Measurements from ENCODE around the gene GYPB. TPM values are rescaled to one million over a fixed set of nuclear protein-coding genes. Genes with fewer than 3 reads are reported as not detected.
"Not testable (repeated sequence)": the region's sequence is repeated elsewhere in the genome, so short reads cannot be mapped to it uniquely, and the experiment has no call there.

The GYPB gene
- polyA plus RNA-seq, 1 experiment, result not detected

GRCh38 chr4:143990717-143991116 is 28.5 kb downstream of the GYPB start:
- CTCF ChIA-PET; POLR2A ChIA-PET; H3K27ac ChIP-seq (ENCODE audit: low read depth, low read length): not testable (repeated sequence)

GRCh38 chr4:143986180-143986579 is 33.0 kb downstream of the GYPB start:
- no peak for TF ChIP-seq CTCF (IDR thresholded peaks at IDR 0.05; ENCODE audit: low read depth, low read length)
- Histone ChIP-seq H3K4me3 (ENCODE audit: low read depth, low read length) (no peak overlapping the region), H3K27ac (ENCODE audit: low read depth, low read length) (no peak overlapping the region), H3K9me3 (ENCODE audit: control insufficient read depth, insufficient read depth, low read length) (no peaks in the 10 kb centered on the region), H3K27me3 (ENCODE audit: control insufficient read depth, insufficient read depth, low read length) (no peaks in the 10 kb centered on the region)
- CTCF ChIA-PET, result no interaction called here
- POLR2A ChIA-PET, result no interaction called here
- DNase-seq (ENCODE audit: low read depth, low spot score), result no peak

More at GRCh38 chr4:143990717-143991116, 28.5 kb downstream of the GYPB start:
- not testable (repeated sequence) for H3K4me3 ChIP-seq (ENCODE audit: low read depth, low read length); H3K27me3 ChIP-seq (ENCODE audit: control insufficient read depth, insufficient read depth, low read length); DNase-seq (ENCODE audit: low read depth, low spot score); H3K9me3 ChIP-seq (ENCODE audit: control insufficient read depth, insufficient read depth, low read length)

- H3K27ac ChIP-seq (ENCODE audit: low read depth, low read length); H3K4me3 ChIP-seq (ENCODE audit: low read depth, low read length); H3K27me3 ChIP-seq (ENCODE audit: control insufficient read depth, insufficient read depth, low read length); POLR2A ChIA-PET; CTCF ChIA-PET; H3K9me3 ChIP-seq (ENCODE audit: control insufficient read depth, insufficient read depth, low read length); DNase-seq (ENCODE audit: low read depth, low spot score): not testable (repeated sequence)
Measured at GRCh38 chr4:143980776-143981175, 38.4 kb downstream of the GYPB start.

- POLR2A ChIA-PET; H3K4me3 ChIP-seq (ENCODE audit: low read depth, low read length); H3K27ac ChIP-seq (ENCODE audit: low read depth, low read length); H3K27me3 ChIP-seq (ENCODE audit: control insufficient read depth, insufficient read depth, low read length); DNase-seq (ENCODE audit: low read depth, low spot score); CTCF ChIA-PET; H3K9me3 ChIP-seq (ENCODE audit: control insufficient read depth, insufficient read depth, low read length): not testable (repeated sequence)
Measured at GRCh38 chr4:143975527-143975926, 43.7 kb downstream of the GYPB start.

- POLR2A ChIA-PET; DNase-seq (ENCODE audit: low read depth, low spot score); H3K9me3 ChIP-seq (ENCODE audit: control insufficient read depth, insufficient read depth, low read length); CTCF ChIA-PET; H3K4me3 ChIP-seq (ENCODE audit: low read depth, low read length); H3K27ac ChIP-seq (ENCODE audit: low read depth, low read length); H3K27me3 ChIP-seq (ENCODE audit: control insufficient read depth, insufficient read depth, low read length): not testable (repeated sequence)
Measured at GRCh38 chr4:143974021-143974420, 45.2 kb downstream of the GYPB start.

GRCh38 chr4:143961075-143961474 is 58.1 kb downstream of the GYPB start:
- ChIA-PET CTCF (no interaction called here), POLR2A (no interaction called here)
- Histone ChIP-seq H3K4me3 (ENCODE audit: low read depth, low read length) (no peak overlapping the region), H3K9me3 (ENCODE audit: control insufficient read depth, insufficient read depth, low read length) (no peaks in the 10 kb centered on the region), H3K27me3 (ENCODE audit: control insufficient read depth, insufficient read depth, low read length) (no peaks in the 10 kb centered on the region), H3K27ac (ENCODE audit: low read depth, low read length) (no peak overlapping the region)
- TF ChIP-seq CTCF (IDR thresholded peaks at IDR 0.05; ENCODE audit: low read depth, low read length), result no peak
- DNase-seq (ENCODE audit: low read depth, low spot score), result no peak

GRCh38 chr4:143955306-143955705 is 63.9 kb downstream of the GYPB start:
- H3K4me3 ChIP-seq (ENCODE audit: low read depth, low read length); CTCF ChIA-PET; POLR2A ChIA-PET; DNase-seq (ENCODE audit: low read depth, low spot score); H3K27me3 ChIP-seq (ENCODE audit: control insufficient read depth, insufficient read depth, low read length); H3K9me3 ChIP-seq (ENCODE audit: control insufficient read depth, insufficient read depth, low read length); H3K27ac ChIP-seq (ENCODE audit: low read depth, low read length): not testable (repeated sequence)

GRCh38 chr4:143951458-143951972 is 67.7 kb downstream of the GYPB start:
- H3K27ac ChIP-seq (ENCODE audit: low read depth, low read length); H3K27me3 ChIP-seq (ENCODE audit: control insufficient read depth, insufficient read depth, low read length); DNase-seq (ENCODE audit: low read depth, low spot score); H3K4me3 ChIP-seq (ENCODE audit: low read depth, low read length); POLR2A ChIA-PET; H3K9me3 ChIP-seq (ENCODE audit: control insufficient read depth, insufficient read depth, low read length); CTCF ChIA-PET: not testable (repeated sequence)

- not testable (repeated sequence) for DNase-seq (ENCODE audit: low read depth, low spot score)
Measured at GRCh38 chr4:143950967-143951366, 68.2 kb downstream of the GYPB start.

GRCh38 chr4:143950185-143950584 is 69.0 kb downstream of the GYPB start:
- H3K4me3 ChIP-seq (ENCODE audit: low read depth, low read length); H3K27me3 ChIP-seq (ENCODE audit: control insufficient read depth, insufficient read depth, low read length); CTCF ChIA-PET; H3K9me3 ChIP-seq (ENCODE audit: control insufficient read depth, insufficient read depth, low read length); DNase-seq (ENCODE audit: low read depth, low spot score); H3K27ac ChIP-seq (ENCODE audit: low read depth, low read length); POLR2A ChIA-PET: not testable (repeated sequence)

More at GRCh38 chr4:143950967-143951366, 68.2 kb downstream of the GYPB start:
- H3K27ac ChIP-seq (ENCODE audit: low read depth, low read length); H3K4me3 ChIP-seq (ENCODE audit: low read depth, low read length); H3K27me3 ChIP-seq (ENCODE audit: control insufficient read depth, insufficient read depth, low read length); H3K9me3 ChIP-seq (ENCODE audit: control insufficient read depth, insufficient read depth, low read length); POLR2A ChIA-PET: not testable (repeated sequence)
- CTCF ChIA-PET, result interaction anchor here (0.6 kb wide), 1 partner anchor 177 kb away, joined by 3 read pairs; no protein-coding TSS in a partner anchor

- CTCF ChIA-PET; H3K4me3 ChIP-seq (ENCODE audit: low read depth, low read length); DNase-seq (ENCODE audit: low read depth, low spot score); H3K27ac ChIP-seq (ENCODE audit: low read depth, low read length); H3K27me3 ChIP-seq (ENCODE audit: control insufficient read depth, insufficient read depth, low read length); POLR2A ChIA-PET; H3K9me3 ChIP-seq (ENCODE audit: control insufficient read depth, insufficient read depth, low read length): not testable (repeated sequence)
Measured at GRCh38 chr4:143947493-143947892, 71.7 kb downstream of the GYPB start.

All from AG04450 (cell line).